Activated naive CD4-positive, alpha-beta T cell treated with anti-CD3 and anti-CD28 coated beads for 36 hours (primary cell): ENCODE measurements around the gene RASA3. TPM values are rescaled to one million over a fixed set of nuclear protein-coding genes. Genes with fewer than 3 reads are reported as not detected.

ENCODE experiments used
- CTCF ChIA-PET: fragments of 350-600 bp; sonication (Branson Sonifier 250); formaldehyde crosslinking; loops from one replicate; lab custom pipeline; 2021; ENCODE audit warnings: antibody characterized with exemption; lab: Charles Lee
- DNase-seq: peaks from one replicate; pipeline ENCODE4 v3.0.0-alpha.2; 2020
- H3K27ac Mint-ChIP-seq: one replicate; pipeline ENCODE4 v1.8.0; 2021; ENCODE audit warnings: mild to moderate bottlenecking, mixed read lengths
- H3K27me3 Mint-ChIP-seq: one replicate; pipeline ENCODE4 v1.8.0; 2021; ENCODE audit warnings: low read depth, mixed read lengths
- H3K36me3 Mint-ChIP-seq: one replicate; pipeline ENCODE4 v1.8.0; 2021; ENCODE audit warnings: low read depth, mixed read lengths
- H3K4me1 Mint-ChIP-seq: one replicate; pipeline ENCODE4 v1.8.0; 2021; ENCODE audit warnings: low read depth, mixed read lengths
- H3K4me3 Mint-ChIP-seq: one replicate; pipeline ENCODE4 v1.8.0; 2021; ENCODE audit warnings: mild to moderate bottlenecking, moderate library complexity, mixed read lengths
- H3K9me3 Mint-ChIP-seq: one replicate; pipeline ENCODE4 v1.8.0; 2021; ENCODE audit warnings: mixed read lengths
- intact Hi-C: fragments of 100-400 bp; cut with micrococcal nuclease; formaldehyde crosslinking; loops from one replicate; pipeline ENCODE4 v1.15.1; 2023
- total RNA-seq, 2 experiments: library from RNA; stranded (reverse); gene quantifications; one replicate each; pipeline ENCODE4 v1.2.3, GENCODE V29; 2021

RASA3 gene
- total RNA-seq, 2 experiments from 2014 or later = 48.3 to 48.8 TPM

GRCh38 chr13:114089751-114090400, 42.5 kb downstream of the RASA3 start:
- H3K27me3 Mint-ChIP-seq = no peaks in the 10 kb centered on the region
- H3K27ac Mint-ChIP-seq = peak overlapping the region; percentile 73
- peaks cover 36% of the 10 kb centered on the region for H3K9me3 Mint-ChIP-seq
- no peak overlapping the region for H3K4me3 Mint-ChIP-seq
- DNase-seq = no peak
- intact Hi-C loops = no loop called here
- peaks cover 29% of the 10 kb centered on the region for H3K4me1 Mint-ChIP-seq
- CTCF ChIA-PET = no interaction called here
- peaks cover 39% of the 10 kb centered on the region for H3K36me3 Mint-ChIP-seq

GRCh38 chr13:114089341-114089740, 43.1 kb downstream of the RASA3 start:
- peaks cover 38% of the 10 kb centered on the region for H3K36me3 Mint-ChIP-seq
- intact Hi-C loops = no loop called here

GRCh38 chr13:114088863-114089262, 43.6 kb downstream of the RASA3 start:
- Mint-ChIP-seq H3K27ac (no peak overlapping the region), H3K4me1 (peaks cover 25% of the 10 kb centered on the region), H3K27me3 (no peaks in the 10 kb centered on the region), H3K36me3 (peaks cover 34% of the 10 kb centered on the region), H3K4me3 (no peak overlapping the region), H3K9me3 (peaks cover 31% of the 10 kb centered on the region)
- CTCF ChIA-PET = no interaction called here
- intact Hi-C loops = no loop called here
- no peak for DNase-seq

More at GRCh38 chr13:114089341-114089740, 43.1 kb downstream of the RASA3 start:
- CTCF ChIA-PET = no interaction called here
- Mint-ChIP-seq H3K9me3 (peaks cover 35% of the 10 kb centered on the region), H3K4me1 (peaks cover 28% of the 10 kb centered on the region), H3K27me3 (no peaks in the 10 kb centered on the region), H3K27ac (peak overlapping the region; percentile 69), H3K4me3 (no peak overlapping the region)
- DNase-seq = no peak

- intact Hi-C loops = no loop called here
- CTCF ChIA-PET = no interaction called here
- no peak for DNase-seq
- Mint-ChIP-seq H3K36me3 (peaks cover 28% of the 10 kb centered on the region), H3K27ac (no peak overlapping the region), H3K4me1 (peaks cover 20% of the 10 kb centered on the region), H3K9me3 (peaks cover 25% of the 10 kb centered on the region), H3K27me3 (no peaks in the 10 kb centered on the region), H3K4me3 (no peak overlapping the region)
These were observed 44.2 kb downstream of the RASA3 start for GRCh38 chr13:114088234-114088633.

GRCh38 chr13:114087430-114087829, 45.0 kb downstream of the RASA3 start:
- intact Hi-C loops = no loop called here
- Mint-ChIP-seq H3K4me3 (no peak overlapping the region), H3K27ac (no peak overlapping the region), H3K36me3 (peaks cover 30% of the 10 kb centered on the region), H3K9me3 (peaks cover 22% of the 10 kb centered on the region), H3K4me1 (peaks cover 27% of the 10 kb centered on the region), H3K27me3 (no peaks in the 10 kb centered on the region)
- no peak for DNase-seq
- CTCF ChIA-PET = no interaction called here

GRCh38 chr13:114082849-114083645, 49.4 kb downstream of the RASA3 start:
- Mint-ChIP-seq H3K4me3 (no peak overlapping the region), H3K36me3 (peaks cover 10% of the 10 kb centered on the region), H3K27me3 (no peaks in the 10 kb centered on the region), H3K27ac (peak overlapping the region; percentile 46), H3K4me1 (peaks cover 41% of the 10 kb centered on the region), H3K9me3 (no peaks in the 10 kb centered on the region)
- CTCF ChIA-PET = no interaction called here
- no peak for DNase-seq
- intact Hi-C loops = no loop called here

GRCh38 chr13:114081761-114082681, 50.4 kb downstream of the RASA3 start:
- CTCF ChIA-PET = no interaction called here
- H3K36me3 Mint-ChIP-seq = peaks cover 7% of the 10 kb centered on the region
- intact Hi-C loops = no loop called here
- H3K27ac Mint-ChIP-seq = peak overlapping the region; percentile 13
- H3K9me3 Mint-ChIP-seq = no peaks in the 10 kb centered on the region
- H3K4me3 Mint-ChIP-seq = no peak overlapping the region
- DNase-seq = no peak
- H3K4me1 Mint-ChIP-seq = peaks cover 48% of the 10 kb centered on the region
- H3K27me3 Mint-ChIP-seq = no peaks in the 10 kb centered on the region

GRCh38 chr13:114080739-114081561, 51.5 kb downstream of the RASA3 start:
- H3K4me1 Mint-ChIP-seq = peaks cover 51% of the 10 kb centered on the region
- CTCF ChIA-PET = no interaction called here
- no peak overlapping the region for H3K27ac Mint-ChIP-seq
- H3K36me3 Mint-ChIP-seq = peaks cover 9% of the 10 kb centered on the region
- intact Hi-C loops = no loop called here
- no peaks in the 10 kb centered on the region for H3K9me3 Mint-ChIP-seq
- no peaks in the 10 kb centered on the region for H3K27me3 Mint-ChIP-seq
- no peak for DNase-seq
- no peak overlapping the region for H3K4me3 Mint-ChIP-seq

GRCh38 chr13:114079601-114080536, 52.6 kb downstream of the RASA3 start:
- intact Hi-C loops = no loop called here
- peaks cover 11% of the 10 kb centered on the region for H3K36me3 Mint-ChIP-seq
- H3K27ac Mint-ChIP-seq = no peak overlapping the region
- H3K9me3 Mint-ChIP-seq = no peaks in the 10 kb centered on the region
- no peak overlapping the region for H3K4me3 Mint-ChIP-seq
- H3K27me3 Mint-ChIP-seq = no peaks in the 10 kb centered on the region
- CTCF ChIA-PET = no interaction called here
- no peak for DNase-seq
- peaks cover 53% of the 10 kb centered on the region for H3K4me1 Mint-ChIP-seq

GRCh38 chr13:114078461-114079451, 53.7 kb downstream of the RASA3 start:
- H3K36me3 Mint-ChIP-seq = peaks cover 14% of the 10 kb centered on the region
- no peak overlapping the region for H3K4me3 Mint-ChIP-seq
- CTCF ChIA-PET = no interaction called here
- H3K4me1 Mint-ChIP-seq = peaks cover 53% of the 10 kb centered on the region
- no peak for DNase-seq
- H3K27ac Mint-ChIP-seq = peak overlapping the region; percentile 25
- H3K27me3 Mint-ChIP-seq = no peaks in the 10 kb centered on the region
- H3K9me3 Mint-ChIP-seq = no peaks in the 10 kb centered on the region
- intact Hi-C loops = no loop called here
